B cell (primary cell): ENCODE results near the gene ATRNL1.

Source experiments
- EZH2 ChIP-seq: IDR thresholded peaks from 2 replicates; pipeline ENCODE4 v1.6.1; 2012; ENCODE audit warnings: borderline replicate concordance, low read depth, mild to moderate bottlenecking, moderate library complexity, low read length; ENCODE audit not compliant: insufficient read depth, poor library complexity, severe bottlenecking
- TF ChIP-seq, protein P1 (sequence below): fragments of 200-600 bp; IDR thresholded peaks from one replicate; pipeline ENCODE4 v1.8.0; 2022; ENCODE audit warnings: antibody characterized with exemption, mild to moderate bottlenecking

DNA sequence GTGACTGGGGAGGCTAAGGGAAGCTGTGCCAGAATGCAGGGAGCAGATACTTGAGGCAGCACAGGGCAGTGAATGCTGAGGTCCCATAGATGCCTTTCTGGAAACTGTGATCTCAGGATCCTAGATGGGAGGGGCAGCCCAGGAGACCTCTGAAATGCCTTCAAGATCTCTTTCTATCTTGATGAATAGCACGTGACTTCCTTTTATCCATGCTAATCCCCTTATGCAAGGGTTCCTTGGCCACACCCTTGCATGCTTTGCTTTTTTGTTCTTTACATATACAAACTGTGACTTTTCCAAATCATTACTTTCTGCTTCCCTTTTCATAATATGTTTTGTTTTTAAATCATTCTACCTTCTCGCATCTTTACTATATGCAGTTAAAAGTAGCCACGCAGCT, 14.7 kb downstream of the ATRNL1 start:
- TF ChIP-seq, protein P1, sequence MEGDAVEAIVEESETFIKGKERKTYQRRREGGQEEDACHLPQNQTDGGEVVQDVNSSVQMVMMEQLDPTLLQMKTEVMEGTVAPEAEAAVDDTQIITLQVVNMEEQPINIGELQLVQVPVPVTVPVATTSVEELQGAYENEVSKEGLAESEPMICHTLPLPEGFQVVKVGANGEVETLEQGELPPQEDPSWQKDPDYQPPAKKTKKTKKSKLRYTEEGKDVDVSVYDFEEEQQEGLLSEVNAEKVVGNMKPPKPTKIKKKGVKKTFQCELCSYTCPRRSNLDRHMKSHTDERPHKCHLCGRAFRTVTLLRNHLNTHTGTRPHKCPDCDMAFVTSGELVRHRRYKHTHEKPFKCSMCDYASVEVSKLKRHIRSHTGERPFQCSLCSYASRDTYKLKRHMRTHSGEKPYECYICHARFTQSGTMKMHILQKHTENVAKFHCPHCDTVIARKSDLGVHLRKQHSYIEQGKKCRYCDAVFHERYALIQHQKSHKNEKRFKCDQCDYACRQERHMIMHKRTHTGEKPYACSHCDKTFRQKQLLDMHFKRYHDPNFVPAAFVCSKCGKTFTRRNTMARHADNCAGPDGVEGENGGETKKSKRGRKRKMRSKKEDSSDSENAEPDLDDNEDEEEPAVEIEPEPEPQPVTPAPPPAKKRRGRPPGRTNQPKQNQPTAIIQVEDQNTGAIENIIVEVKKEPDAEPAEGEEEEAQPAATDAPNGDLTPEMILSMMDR, result no peak
- TF ChIP-seq EZH2, result no peak
